Measurements from ENCODE around the gene RALB.

DNA sequence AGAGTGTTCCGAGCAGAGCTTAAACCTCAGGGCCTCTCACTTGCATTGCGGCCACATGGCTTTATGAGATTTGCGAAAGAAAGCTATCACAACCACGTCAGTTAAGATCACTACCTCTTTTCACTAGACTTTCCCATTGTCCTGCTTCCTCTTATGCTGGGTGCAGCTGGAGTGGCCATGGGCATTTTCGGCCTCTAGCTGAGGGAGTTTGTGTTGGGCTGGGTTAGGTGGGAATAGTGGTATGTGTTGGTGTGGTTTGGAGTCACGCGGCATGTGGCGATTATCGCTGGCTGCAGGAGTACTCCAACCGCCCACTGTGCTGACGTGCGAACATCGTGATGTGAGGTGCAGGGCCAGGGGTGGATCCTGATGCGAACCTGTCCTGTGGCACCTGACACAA, 27.1 kb downstream of the RALB start:
- TF ChIP-seq CTCF (IDR thresholded peaks at IDR 0.05; ENCODE audit: low read depth, low read length) (no peak), EZH2phosphoT487 (IDR thresholded peaks at IDR 0.05; ENCODE audit: low read depth) (no peak)
